ENCODE data around the gene CADPS2.

- no peak for TF ChIP-seq CTCF (IDR thresholded peaks at IDR 0.05; ENCODE audit: low read depth, low read length, missing input control)
- no peak for TF ChIP-seq RXRA (IDR thresholded peaks at IDR 0.05)
- TF ChIP-seq REST (IDR thresholded peaks at IDR 0.05): no peak
- TF ChIP-seq TAF1 (conservative IDR thresholded peaks at IDR 0.05): no peak
These were observed 301.5 kb downstream of the CADPS2 start for GRCh38 chr7:122584676-122585251.

Measured in liver (tissue), 3 donors.